Gastrocnemius medialis (tissue), 4 donors: ENCODE data around the gene KLHL26. TPM values are rescaled to one million over a fixed set of nuclear protein-coding genes. Genes with fewer than 3 reads are reported as not detected.

Experiments
- ATAC-seq, 2 donors: fragments of 150-250 bp; one replicate each; pipeline ENCODE4 v1.9.1; 2016
- DNase-seq, 2 donors: peaks; one replicate each; pipeline ENCODE4 v3.0.0-alpha.2; 2019
- H3K27ac ChIP-seq, 4 donors: fragments of 200-600 bp; sonication (generic); 1 replicate in 1 of 4; 2 replicates in 3 of 4; pipeline ENCODE4 v1.5.1; 2016 to 2018; ENCODE audit warnings: mild to moderate bottlenecking in 2 of 4, moderate library complexity in 1 of 4
- H3K27me3 ChIP-seq, 3 donors: fragments of 200-600 bp; sonication (generic) in 2 of 3; 1 replicate in 1 of 3; 2 replicates in 2 of 3; pipeline versions ENCODE4 v1.5.1 to v1.6.0; 2016 to 2019; ENCODE audit warnings: mild to moderate bottlenecking in 1 of 3, moderate library complexity in 1 of 3
- H3K36me3 ChIP-seq, 2 donors: fragments of 200-600 bp; sonication (generic) in 1 of 2; one replicate each; pipeline ENCODE4 v1.5.1; 2017 to 2018
- H3K4me1 ChIP-seq, 2 donors: fragments of 200-600 bp; sonication (generic) in 1 of 2; one replicate each; pipeline ENCODE4 v1.5.1; 2016 to 2017; ENCODE audit warnings: mild to moderate bottlenecking in 2 of 2
- H3K4me3 ChIP-seq, 4 donors: fragments of 200-600 bp; sonication (generic) in 3 of 4; 1 replicate in 1 of 4; 2 replicates in 3 of 4; pipeline ENCODE4 v1.5.1; 2016 to 2019; ENCODE audit warnings: mild to moderate bottlenecking in 2 of 4
- H3K9me3 ChIP-seq, 3 donors: fragments of 200-600 bp; sonication (generic) in 2 of 3; 1 replicate in 1 of 3; 2 replicates in 2 of 3; pipeline ENCODE4 v1.5.1; 2016 to 2019
- CTCF ChIP-seq, 5 experiments: fragments of 450-650 bp in 3 of 5; fragments of 200-600 bp in 2 of 5; sonication (generic) in 2 of 5; IDR thresholded peaks in 4 of 5; conservative IDR thresholded peaks in 1 of 5; 1 replicate in 4 of 5; 2 replicates in 1 of 5; pipeline ENCODE4 v1.5.1; 2016 to 2019; ENCODE audit warnings: antibody characterized with exemption in 5 of 5, mild to moderate bottlenecking in 3 of 5, moderate library complexity in 3 of 5
- POLR2A ChIP-seq, 2 donors: fragments of 450-650 bp; IDR thresholded peaks; one replicate each; pipeline ENCODE4 v1.6.1; 2017; ENCODE audit warnings: antibody characterized with exemption in 2 of 2, mild to moderate bottlenecking in 2 of 2, moderate library complexity in 2 of 2
- in situ Hi-C, 4 donors: fragments of 200-750 bp; cut with MboI; loops; one replicate each; pipeline versions ENCODE4 v1.15.0 to v1.8.0; 2017; ENCODE audit warnings: low sequenced_read_pairs in 4 of 4
- intact Hi-C: fragments of 100-400 bp; cut with DNase I; formaldehyde crosslinking; loops from one replicate; pipeline ENCODE4 v1.15.1; 2023; ENCODE audit warnings: low total_unique reads
- total RNA-seq, 4 donors: library from RNA; depleted of rRNA; stranded (reverse); fragments of >200 nt; gene quantifications; one replicate each; pipeline versions ENCODE4 v1.1.0 to v1.2.3, GENCODE V29; 2016

Gene KLHL26
- total RNA-seq, 4 donors from 2014 or later, result 5.2 to 12.0 (median 7.3) TPM

DNA sequence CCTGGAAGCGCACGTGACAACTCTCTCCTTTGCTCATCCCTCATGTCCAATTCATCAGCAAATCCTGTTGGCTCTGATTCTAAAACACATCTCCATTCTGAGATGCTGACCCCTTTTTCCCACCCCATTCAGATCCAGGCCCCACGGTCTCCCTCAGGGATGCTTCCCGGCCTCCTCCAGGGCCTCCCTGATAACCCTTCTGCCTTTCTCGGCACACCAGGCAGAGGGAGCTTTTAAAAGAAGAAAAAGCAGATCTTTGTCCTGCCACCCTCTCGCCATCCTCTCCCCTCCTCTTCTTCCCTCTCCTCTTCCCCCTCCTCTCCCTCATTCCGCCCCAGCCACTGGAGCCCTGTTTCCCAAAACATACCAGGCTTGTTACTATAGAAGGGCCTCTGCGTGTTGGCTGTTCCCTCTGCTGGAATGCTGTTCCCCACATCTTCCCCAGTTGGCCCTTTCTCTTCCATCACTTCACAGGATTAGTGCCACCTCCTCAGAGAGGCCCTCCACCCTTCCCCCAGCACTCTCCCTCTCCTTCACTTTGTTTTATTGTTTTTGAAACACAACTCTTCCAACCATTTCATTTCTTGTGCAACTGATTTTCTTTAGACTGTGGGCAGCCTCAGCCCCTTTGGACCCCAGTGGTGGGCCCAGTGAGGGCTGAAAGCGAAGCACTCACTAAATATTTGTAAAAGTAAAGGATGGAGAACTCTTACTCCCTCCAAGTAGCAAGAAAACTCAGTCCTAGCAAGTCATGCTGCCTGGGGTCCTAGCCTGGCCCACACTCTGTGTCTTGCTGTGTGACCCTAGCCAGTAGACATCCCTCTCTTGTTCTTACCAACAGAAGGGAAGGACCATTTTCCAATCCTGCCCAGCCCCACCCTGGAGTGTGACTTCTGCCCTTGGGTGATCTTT lies 27.8 kb upstream of the KLHL26 start:
- Histone ChIP-seq H3K4me1 (peaks cover 5 to 32% of the 10 kb centered on the region in 2 donors), H3K27me3 (peaks cover 89 to 90% (median 90%) of the 10 kb centered on the region in 3 donors), H3K9me3 (no peaks in the 10 kb centered on the region), H3K4me3 (no peak overlapping the region), H3K27ac (no peak overlapping the region), H3K36me3 (no peaks in the 10 kb centered on the region)
- DNase-seq (no peak), ATAC-seq (no peak)
- intact Hi-C loops (no loop called here), in situ Hi-C loops (no loop called here)
- TF ChIP-seq POLR2A (IDR thresholded peaks at IDR 0.05) (no peak), CTCF (IDR thresholded peaks at IDR 0.05 in 4 of 5, conservative IDR thresholded peaks at IDR 0.05 in 1 of 5) (no peak)

GRCh38 chr19:18609717-18610051 lies 27.1 kb upstream of the KLHL26 start:
- DNase-seq (no peak), ATAC-seq (no peak)
- H3K4me1 ChIP-seq, result peaks cover 5 to 30% of the 10 kb centered on the region in 2 donors
- H3K27ac ChIP-seq, result no peak overlapping the region
- intact Hi-C loops (no loop called here), in situ Hi-C loops (no loop called here)
- no peak overlapping the region for H3K4me3 ChIP-seq
- TF ChIP-seq CTCF (IDR thresholded peaks at IDR 0.05 in 4 of 5, conservative IDR thresholded peaks at IDR 0.05 in 1 of 5) (no peak), POLR2A (IDR thresholded peaks at IDR 0.05) (no peak)
- H3K27me3 ChIP-seq, result peaks cover 87 to 93% (median 89%) of the 10 kb centered on the region in 3 donors
- no peaks in the 10 kb centered on the region for H3K36me3 ChIP-seq
- no peaks in the 10 kb centered on the region for H3K9me3 ChIP-seq

- in situ Hi-C loops, result no loop called here
- TF ChIP-seq CTCF (IDR thresholded peaks at IDR 0.05 in 4 of 5, conservative IDR thresholded peaks at IDR 0.05 in 1 of 5) (no peak), POLR2A (IDR thresholded peaks at IDR 0.05) (no peak)
- peaks cover 84 to 89% (median 86%) of the 10 kb centered on the region in 3 donors for H3K27me3 ChIP-seq
Observed at GRCh38 chr19:18610245-18610555, 26.6 kb upstream of the KLHL26 start.

DNA sequence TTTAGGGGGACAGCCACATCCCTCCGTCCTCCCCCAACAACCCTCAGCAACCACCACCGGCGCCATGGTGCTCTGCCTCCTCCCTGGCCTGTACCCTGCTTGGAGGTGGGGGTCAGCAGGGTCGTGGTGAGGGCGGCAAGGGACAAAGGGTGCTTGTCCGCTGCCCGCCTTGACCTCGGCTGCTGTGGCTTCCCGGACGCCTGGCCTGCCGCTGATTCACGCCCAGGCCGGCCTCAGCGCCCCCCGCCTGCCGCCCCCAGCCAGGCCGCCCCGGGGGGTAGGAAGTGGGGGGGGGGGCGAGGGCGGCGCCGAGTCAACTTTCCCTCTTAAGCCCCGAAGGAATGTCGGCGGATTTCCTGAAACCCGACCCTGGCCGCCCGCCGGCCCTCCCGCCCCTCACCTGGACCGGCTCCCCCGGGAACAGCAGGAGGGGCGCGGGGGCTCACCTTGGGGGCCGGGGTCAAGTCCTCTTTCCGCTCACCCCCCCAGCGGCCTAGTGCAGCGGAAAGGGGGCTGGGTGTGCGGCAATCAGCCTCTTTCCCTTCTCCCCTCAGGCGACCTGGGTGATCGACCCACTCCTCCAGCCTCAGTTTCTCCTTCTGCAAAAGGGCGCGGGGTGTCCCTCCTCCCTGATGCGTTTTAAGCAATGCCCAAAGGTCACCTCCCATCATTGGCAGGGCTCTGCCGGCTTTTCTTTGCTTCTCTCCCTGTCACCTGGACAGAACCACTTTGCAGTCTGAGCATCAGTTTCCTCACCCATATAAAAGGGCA lies 26.1 kb upstream of the KLHL26 start:
- Histone ChIP-seq H3K36me3 (no peaks in the 10 kb centered on the region), H3K4me1 (peaks cover 5 to 30% of the 10 kb centered on the region in 2 donors), H3K27me3 (peaks cover 79 to 84% (median 81%) of the 10 kb centered on the region in 3 donors), H3K4me3 (no peak overlapping the region), H3K9me3 (no peaks in the 10 kb centered on the region), H3K27ac (no peak overlapping the region)
- intact Hi-C loops, result no loop called here
- ATAC-seq (no peak), DNase-seq (no peak)
- in situ Hi-C loops, result no loop called here
- TF ChIP-seq CTCF (IDR thresholded peaks at IDR 0.05 in 4 of 5, conservative IDR thresholded peaks at IDR 0.05 in 1 of 5) (no peak), POLR2A (IDR thresholded peaks at IDR 0.05) (no peak)

More at GRCh38 chr19:18610245-18610555, 26.6 kb upstream of the KLHL26 start:
- no peak overlapping the region for H3K27ac ChIP-seq
- H3K9me3 ChIP-seq, result no peaks in the 10 kb centered on the region
- DNase-seq, result no peak
- intact Hi-C loops, result no loop called here
- H3K36me3 ChIP-seq, result no peaks in the 10 kb centered on the region
- H3K4me1 ChIP-seq, result peaks cover 5 to 30% of the 10 kb centered on the region in 2 donors
- no peak overlapping the region for H3K4me3 ChIP-seq
- no peak for ATAC-seq
